ENCODE measurements around the gene PFDN6.

DNA sequence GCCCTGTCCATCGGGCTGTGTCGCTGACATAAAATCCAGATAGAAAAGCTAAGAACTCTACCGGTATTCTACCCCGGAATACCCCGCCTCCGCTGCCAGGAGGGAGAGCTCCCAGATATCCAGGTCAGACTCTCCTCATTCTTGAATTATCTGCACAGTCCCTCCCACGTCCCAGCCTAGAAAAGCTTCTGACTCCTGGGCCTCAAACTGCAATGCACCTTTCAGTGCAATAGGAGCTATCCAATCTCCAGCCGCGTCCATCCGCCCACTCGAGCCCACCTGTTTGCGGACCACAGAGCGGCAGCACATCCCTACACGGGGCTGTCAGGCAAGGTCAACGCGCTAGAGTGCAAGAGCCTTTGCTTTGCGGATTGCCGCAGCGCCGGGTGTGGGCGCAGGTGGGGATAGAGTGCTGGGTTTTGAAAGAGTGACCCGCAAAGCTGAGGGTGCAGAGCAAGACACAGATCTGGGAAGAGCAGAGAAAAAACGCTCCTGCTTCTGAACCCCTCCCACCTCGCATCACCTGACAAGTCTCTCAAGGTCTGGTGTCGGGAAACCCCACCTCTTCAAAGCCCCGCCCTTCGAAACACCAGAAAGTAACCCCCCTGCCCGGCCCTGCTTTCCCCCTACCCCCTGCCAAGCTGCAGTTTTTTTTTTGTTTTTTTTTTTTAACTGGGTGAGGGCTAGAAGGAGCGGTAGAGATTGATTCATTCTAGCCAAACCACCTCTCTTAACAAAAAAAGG, 23.1 kb downstream of the PFDN6 start:
- TF ChIP-seq, protein P1, sequence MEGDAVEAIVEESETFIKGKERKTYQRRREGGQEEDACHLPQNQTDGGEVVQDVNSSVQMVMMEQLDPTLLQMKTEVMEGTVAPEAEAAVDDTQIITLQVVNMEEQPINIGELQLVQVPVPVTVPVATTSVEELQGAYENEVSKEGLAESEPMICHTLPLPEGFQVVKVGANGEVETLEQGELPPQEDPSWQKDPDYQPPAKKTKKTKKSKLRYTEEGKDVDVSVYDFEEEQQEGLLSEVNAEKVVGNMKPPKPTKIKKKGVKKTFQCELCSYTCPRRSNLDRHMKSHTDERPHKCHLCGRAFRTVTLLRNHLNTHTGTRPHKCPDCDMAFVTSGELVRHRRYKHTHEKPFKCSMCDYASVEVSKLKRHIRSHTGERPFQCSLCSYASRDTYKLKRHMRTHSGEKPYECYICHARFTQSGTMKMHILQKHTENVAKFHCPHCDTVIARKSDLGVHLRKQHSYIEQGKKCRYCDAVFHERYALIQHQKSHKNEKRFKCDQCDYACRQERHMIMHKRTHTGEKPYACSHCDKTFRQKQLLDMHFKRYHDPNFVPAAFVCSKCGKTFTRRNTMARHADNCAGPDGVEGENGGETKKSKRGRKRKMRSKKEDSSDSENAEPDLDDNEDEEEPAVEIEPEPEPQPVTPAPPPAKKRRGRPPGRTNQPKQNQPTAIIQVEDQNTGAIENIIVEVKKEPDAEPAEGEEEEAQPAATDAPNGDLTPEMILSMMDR (optimal IDR thresholded peaks at IDR 0.05 in 1 of 3, IDR thresholded peaks at IDR 0.05 in 1 of 3, conservative IDR thresholded peaks at IDR 0.05 in 1 of 3; ENCODE audit: extremely low read depth in 1 of 3, insufficient read depth in 2 of 3, low read length in 3 of 3): no peak
- no peak for TF ChIP-seq EZH2 (IDR thresholded peaks at IDR 0.05; ENCODE audit: low read length)
